GM12878 (cell line): Measurements from ENCODE around the gene SLC16A6. TPM values are rescaled to one million over a fixed set of nuclear protein-coding genes. Genes with fewer than 3 reads are reported as not detected.

Experiments
- ATAC-seq: fragments of 200-7000 bp; cut with Tn5 transposase; 3 replicates; pipeline ENCODE4 v1.9.1; 2020; ENCODE audit warnings: mild to moderate bottlenecking, moderate library complexity
- BruUV-seq: library from RNA; stranded (reverse); fragments of 400-500 nt; replicated peaks from 2 replicates; lab custom pipeline; 2021; lab: Mats Ljungman, UMichigan
- CTCF ChIA-PET: fragments of 300-600 bp; sonication (Branson Sonifier 250); formaldehyde crosslinking; extraction: SDS; loops from one replicate; lab custom pipeline; 2021; ENCODE audit warnings: inconsistent platforms; lab: Yijun Ruan, JAX
- POLR2A ChIA-PET: fragments of 350-600 bp; formaldehyde crosslinking; extraction: SDS; loops from one replicate; lab custom pipeline; 2021; ENCODE audit warnings: inconsistent platforms; lab: Charles Lee
- RAD21 ChIA-PET: fragments of 300-600 bp; sonication (Branson Sonifier 250); formaldehyde crosslinking; loops from one replicate; lab custom pipeline; 2023; ENCODE audit warnings: antibody characterized with exemption; ENCODE audit not compliant: unreplicated experiment; lab: Charles Lee
- SMC1A ChIA-PET: fragments of 300-600 bp; sonication (Branson Sonifier 250); formaldehyde crosslinking; loops from one replicate; lab custom pipeline; 2023; ENCODE audit not compliant: unreplicated experiment, uncharacterized antibody; lab: Charles Lee
- DNase-seq: peaks from one replicate; pipeline ENCODE4 v3.0.0-alpha.2; 2011; ENCODE audit warnings: low read depth, low spot score
- FAIRE-seq: peaks from 3 replicates; lab custom pipeline; 2011; peaks lifted over from hg19 to GRCh38; lab: Jason Lieb, UNC
- H2AFZ ChIP-seq: 2 replicates; pipeline ENCODE4 v1.6.0; 2011; ENCODE audit warnings: low read depth, low read length, control low read depth; ENCODE audit not compliant: control insufficient read depth
- H3K27ac ChIP-seq: 2 replicates; pipeline ENCODE4 v1.5.1; 2011; ENCODE audit warnings: control low read depth; ENCODE audit not compliant: control insufficient read depth, insufficient read depth
- H3K27me3 ChIP-seq, 2 experiments: replicated peaks in 1 of 2; 2 replicates each; pipeline versions ENCODE4 v1.6.0 to v1.6.1; 2011; ENCODE audit warnings: low read length in 1 of 2; ENCODE audit not compliant: control insufficient read depth in 2 of 2, insufficient read depth in 2 of 2
- H3K36me3 ChIP-seq, 2 experiments: 2 replicates each; pipeline ENCODE4 v1.5.1; 2011; ENCODE audit warnings: low read length in 1 of 2; ENCODE audit not compliant: control insufficient read depth in 2 of 2, insufficient read depth in 2 of 2
- H3K4me1 ChIP-seq: 2 replicates; pipeline ENCODE4 v1.6.1; 2011; ENCODE audit warnings: mild to moderate bottlenecking, low read length, moderate library complexity, mixed read lengths; ENCODE audit not compliant: control insufficient read depth, insufficient read depth
- H3K4me2 ChIP-seq: 2 replicates; pipeline ENCODE4 v1.6.0; 2011; ENCODE audit warnings: control low read depth; ENCODE audit not compliant: control insufficient read depth, insufficient read depth
- H3K4me3 ChIP-seq: fragments of 200-600 bp; sonication (generic); 2 replicates; pipeline ENCODE4 v1.5.1; 2016
- H3K79me2 ChIP-seq: 2 replicates; pipeline ENCODE4 v1.6.0; 2011; ENCODE audit warnings: low read length; ENCODE audit not compliant: control insufficient read depth, insufficient read depth
- H3K9ac ChIP-seq: 2 replicates; pipeline ENCODE4 v1.8.0; 2011; ENCODE audit warnings: low read length, control low read depth, mixed read lengths; ENCODE audit not compliant: control insufficient read depth, insufficient read depth
- H3K9me3 ChIP-seq: replicated peaks from 3 replicates; pipeline ENCODE4 v1.5.1; 2011; ENCODE audit warnings: mild to moderate bottlenecking, low read length; ENCODE audit not compliant: control insufficient read depth, insufficient read depth
- H4K20me1 ChIP-seq: 2 replicates; pipeline ENCODE4 v1.6.0; 2011; ENCODE audit not compliant: control insufficient read depth, insufficient read depth
- EZH2 ChIP-seq: IDR thresholded peaks from 2 replicates; pipeline ENCODE4 v1.6.1; 2012; ENCODE audit warnings: low read depth, mild to moderate bottlenecking, control low read depth, inconsistent platforms, low read length, borderline replicate concordance; ENCODE audit not compliant: control insufficient read depth
- FOS ChIP-seq: IDR thresholded peaks from 3 replicates; pipeline ENCODE4 v1.6.1; 2011; ENCODE audit warnings: borderline replicate concordance; ENCODE audit not compliant: insufficient read length; ENCODE audit errors: extremely low read depth
- IRF3 ChIP-seq: fragments of 450-650 bp; IDR thresholded peaks from 2 replicates; pipeline ENCODE4 v1.6.1; 2014; ENCODE audit warnings: mild to moderate bottlenecking
- JUNB ChIP-seq: IDR thresholded peaks from 2 replicates; pipeline ENCODE4 v1.6.1; 2016; ENCODE audit warnings: antibody characterized with exemption, mild to moderate bottlenecking
- MYB ChIP-seq: fragments of 150-350 bp; IDR thresholded peaks from 2 replicates; pipeline ENCODE4 v1.6.1; 2014; ENCODE audit warnings: mild to moderate bottlenecking, low read depth, low read length, borderline replicate concordance
- POLR2AphosphoS2 ChIP-seq: IDR thresholded peaks from 2 replicates; pipeline ENCODE4 v1.6.1; 2011; ENCODE audit warnings: low read depth, mild to moderate bottlenecking, low read length, improper control_type of control experiment, moderate library complexity
- SMAD1 ChIP-seq: fragments of 450-650 bp; IDR thresholded peaks from 2 replicates; pipeline ENCODE4 v1.6.1; 2018; ENCODE audit warnings: mild to moderate bottlenecking, low read depth; ENCODE audit not compliant: partially characterized antibody
- SUPT20H ChIP-seq: IDR thresholded peaks from 2 replicates; pipeline ENCODE4 v1.6.1; 2011; ENCODE audit warnings: low read depth, mild to moderate bottlenecking, low read length, moderate library complexity, borderline replicate concordance; ENCODE audit not compliant: control insufficient read depth
- TCF3 ChIP-seq: IDR thresholded peaks from 2 replicates; pipeline ENCODE4 v1.6.1; 2012; ENCODE audit warnings: low read depth, mild to moderate bottlenecking, low read length, borderline replicate concordance; ENCODE audit not compliant: insufficient read depth
- TCF7 ChIP-seq: IDR thresholded peaks from 2 replicates; pipeline ENCODE4 v1.6.1; 2014; ENCODE audit warnings: antibody characterized with exemption, borderline replicate concordance
- ZNF622 ChIP-seq: fragments of 450-650 bp; IDR thresholded peaks from 2 replicates; pipeline ENCODE4 v1.6.1; 2017; ENCODE audit warnings: mild to moderate bottlenecking, inconsistent platforms
- WGBS: methylation state at CpG from one replicate; pipeline ENCODE4 v1.1.6; 2016; ENCODE audit warnings: low lambda C conversion rate; ENCODE audit not compliant: insufficient replicate concordance, insufficient coverage; ENCODE audit errors: missing lambda C conversion rate; 5-methylcytosine and 5-hydroxymethylcytosine counted together
- in situ Hi-C: fragments of 300-500 bp; cut with MboI; formaldehyde crosslinking; loops from 9 replicates; pipeline ENCODE4 v1.14.3; 2018; ENCODE audit warnings: mixed read lengths
- intact Hi-C: fragments of 100-400 bp; cut with micrococcal nuclease; formaldehyde crosslinking; loops from one replicate; pipeline ENCODE4 v1.14.2; 2022; ENCODE audit not compliant: unreplicated experiment
- polyA plus RNA-seq, 11 experiments: library from polyadenylated mRNA; depleted of rRNA in 4 of 11; unstranded in 6 of 11; stranded (reverse) in 5 of 11; fragments of >200 nt; fragmentation: Nextera tagmentation in 4 of 11; fragmentation: Illumina TruSeq in 1 of 11; extraction: Ambion mirVana in 4 of 11; extraction: Trizol in 1 of 11; gene quantifications; 1 replicate in 1 of 11; 2 replicates in 10 of 11; pipeline versions ENCODE4 v1.2.1 to v1.2.3, GENCODE V29; 2011 to 2016; ENCODE audit warnings: inconsistent platforms in 2 of 11, missing spikeins in 2 of 11, low read depth in 1 of 11
- total RNA-seq, 4 experiments: library from RNA; depleted of rRNA in 3 of 4; stranded (reverse); fragments of >200 nt in 3 of 4; fragmentation: Illumina TruSeq in 1 of 4; extraction: Trizol in 1 of 4; gene quantifications; 2 replicates each; pipeline versions ENCODE4 v1.2.1 to v1.2.3, GENCODE V29; 2013 to 2021
- TF ChIP-seq, protein P1 (sequence below): IDR thresholded peaks from 2 replicates; pipeline ENCODE4 v1.6.1; 2012; ENCODE audit warnings: low read depth, low read length, improper control_type of control experiment
- TF ChIP-seq, protein P2 (sequence below): fragments of 450-650 bp; IDR thresholded peaks from 2 replicates; pipeline ENCODE4 v1.6.1; 2017; ENCODE audit warnings: antibody characterized with exemption, mild to moderate bottlenecking, moderate library complexity
- TF ChIP-seq, protein P3 (sequence below): fragments of 450-650 bp; IDR thresholded peaks from 2 replicates; pipeline ENCODE4 v1.6.1; 2016; ENCODE audit warnings: mild to moderate bottlenecking

SLC16A6 gene
- total and polyA plus RNA-seq, 10 of the 15 experiments (the other 5 are each of a cell fraction or from before 2014, with no cell fraction given): 2.4 to 8.8 (median 6.0) TPM

DNA sequence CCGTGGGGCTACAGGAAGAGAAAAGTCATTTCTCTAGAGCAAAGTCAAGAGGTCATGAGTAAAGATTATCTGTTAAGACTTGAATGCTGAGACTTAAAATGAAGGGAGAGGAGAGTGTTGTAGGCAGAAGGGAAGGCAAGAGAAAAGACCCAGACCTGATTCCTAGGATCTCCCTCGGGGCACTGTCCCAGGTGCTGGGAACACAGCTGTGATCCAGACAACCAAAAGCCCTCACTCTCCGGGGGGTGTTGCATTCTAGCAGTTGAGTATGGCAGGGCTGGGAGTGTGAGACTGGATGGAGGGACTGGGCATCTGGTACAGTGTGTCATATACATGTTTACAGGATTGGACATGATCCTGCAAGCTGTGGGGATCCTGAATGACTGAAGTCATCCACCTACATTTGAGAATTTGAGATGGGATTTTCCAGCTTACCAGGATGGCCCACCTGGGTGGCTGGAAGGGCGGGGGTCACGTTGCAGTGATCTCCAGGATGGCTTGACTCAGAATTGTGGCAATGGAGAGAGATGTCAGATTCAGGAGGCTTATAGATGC lies 29.5 kb upstream of the SLC16A6 start:
- intact Hi-C loops (no loop called here), in situ Hi-C loops (no loop called here)
- H4K20me1 ChIP-seq: no peaks in the 10 kb centered on the region
- ATAC-seq: no peak
- POLR2A ChIA-PET: no interaction called here
- 81% methylated on average over 4 of the region's 5 CpGs for WGBS
- no peak for TF ChIP-seq FOS
- no peak for TF ChIP-seq ZNF622
- TF ChIP-seq SUPT20H: no peak
- TF ChIP-seq SMAD1: no peak
- no peak for TF ChIP-seq IRF3
- TF ChIP-seq, protein P1, sequence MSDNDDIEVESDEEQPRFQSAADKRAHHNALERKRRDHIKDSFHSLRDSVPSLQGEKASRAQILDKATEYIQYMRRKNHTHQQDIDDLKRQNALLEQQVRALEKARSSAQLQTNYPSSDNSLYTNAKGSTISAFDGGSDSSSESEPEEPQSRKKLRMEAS: no peak
- no peak for TF ChIP-seq MYB
- TF ChIP-seq, protein P2, sequence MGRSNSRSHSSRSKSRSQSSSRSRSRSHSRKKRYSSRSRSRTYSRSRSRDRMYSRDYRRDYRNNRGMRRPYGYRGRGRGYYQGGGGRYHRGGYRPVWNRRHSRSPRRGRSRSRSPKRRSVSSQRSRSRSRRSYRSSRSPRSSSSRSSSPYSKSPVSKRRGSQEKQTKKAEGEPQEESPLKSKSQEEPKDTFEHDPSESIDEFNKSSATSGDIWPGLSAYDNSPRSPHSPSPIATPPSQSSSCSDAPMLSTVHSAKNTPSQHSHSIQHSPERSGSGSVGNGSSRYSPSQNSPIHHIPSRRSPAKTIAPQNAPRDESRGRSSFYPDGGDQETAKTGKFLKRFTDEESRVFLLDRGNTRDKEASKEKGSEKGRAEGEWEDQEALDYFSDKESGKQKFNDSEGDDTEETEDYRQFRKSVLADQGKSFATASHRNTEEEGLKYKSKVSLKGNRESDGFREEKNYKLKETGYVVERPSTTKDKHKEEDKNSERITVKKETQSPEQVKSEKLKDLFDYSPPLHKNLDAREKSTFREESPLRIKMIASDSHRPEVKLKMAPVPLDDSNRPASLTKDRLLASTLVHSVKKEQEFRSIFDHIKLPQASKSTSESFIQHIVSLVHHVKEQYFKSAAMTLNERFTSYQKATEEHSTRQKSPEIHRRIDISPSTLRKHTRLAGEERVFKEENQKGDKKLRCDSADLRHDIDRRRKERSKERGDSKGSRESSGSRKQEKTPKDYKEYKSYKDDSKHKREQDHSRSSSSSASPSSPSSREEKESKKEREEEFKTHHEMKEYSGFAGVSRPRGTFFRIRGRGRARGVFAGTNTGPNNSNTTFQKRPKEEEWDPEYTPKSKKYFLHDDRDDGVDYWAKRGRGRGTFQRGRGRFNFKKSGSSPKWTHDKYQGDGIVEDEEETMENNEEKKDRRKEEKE: no peak
- TF ChIP-seq TCF3: no peak
- TF ChIP-seq EZH2: no peak
- TF ChIP-seq, protein P3, sequence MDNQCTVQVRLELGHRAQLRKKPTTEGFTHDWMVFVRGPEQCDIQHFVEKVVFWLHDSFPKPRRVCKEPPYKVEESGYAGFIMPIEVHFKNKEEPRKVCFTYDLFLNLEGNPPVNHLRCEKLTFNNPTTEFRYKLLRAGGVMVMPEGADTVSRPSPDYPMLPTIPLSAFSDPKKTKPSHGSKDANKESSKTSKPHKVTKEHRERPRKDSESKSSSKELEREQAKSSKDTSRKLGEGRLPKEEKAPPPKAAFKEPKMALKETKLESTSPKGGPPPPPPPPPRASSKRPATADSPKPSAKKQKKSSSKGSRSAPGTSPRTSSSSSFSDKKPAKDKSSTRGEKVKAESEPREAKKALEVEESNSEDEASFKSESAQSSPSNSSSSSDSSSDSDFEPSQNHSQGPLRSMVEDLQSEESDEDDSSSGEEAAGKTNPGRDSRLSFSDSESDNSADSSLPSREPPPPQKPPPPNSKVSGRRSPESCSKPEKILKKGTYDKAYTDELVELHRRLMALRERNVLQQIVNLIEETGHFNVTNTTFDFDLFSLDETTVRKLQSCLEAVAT: no peak
- no peak for TF ChIP-seq POLR2AphosphoS2
- TF ChIP-seq TCF7: no peak
- TF ChIP-seq JUNB: no peak
- H2AFZ ChIP-seq: no peak overlapping the region
- CTCF ChIA-PET: interaction anchor here (0.6 to 1.6 kb wide), 5 partner anchors 12 to 134 kb away, joined by 3 read pairs; no protein-coding TSS in a partner anchor
- no peaks in the 10 kb centered on the region for H3K79me2 ChIP-seq
- no peak overlapping the region for H3K27ac ChIP-seq
- no peaks in the 10 kb centered on the region for H3K9me3 ChIP-seq
- no peak overlapping the region for H3K4me3 ChIP-seq
- no peak for FAIRE-seq
- no peaks in the 10 kb centered on the region for H3K27me3 ChIP-seq
- no peaks in the 10 kb centered on the region for H3K36me3 ChIP-seq
- no peak for DNase-seq
- H3K9ac ChIP-seq: no peak overlapping the region
- BruUV-seq: no TSS peak
- H3K4me2 ChIP-seq: no peak overlapping the region
- H3K4me1 ChIP-seq: peaks cover 3% of the 10 kb centered on the region; the same call in 1 of the 2 replicates
- RAD21 ChIA-PET: interaction anchor here (1.3 kb wide), 1 partner anchor 78 kb away, joined by 3 read pairs; no protein-coding TSS in a partner anchor
- SMC1A ChIA-PET: no interaction called here
